Erythroblast (primary cell): ENCODE data around the gene AURKA.

ENCODE experiments used
- GATA1 ChIP-seq: IDR thresholded peaks from 2 replicates; pipeline ENCODE4 v1.6.1; 2011; ENCODE audit warnings: low read depth, mild to moderate bottlenecking, control low read depth, low read length, moderate library complexity
- POLR2A ChIP-seq: IDR thresholded peaks from 2 replicates; pipeline ENCODE4 v1.6.1; 2011; ENCODE audit warnings: mild to moderate bottlenecking, low read length

DNA sequence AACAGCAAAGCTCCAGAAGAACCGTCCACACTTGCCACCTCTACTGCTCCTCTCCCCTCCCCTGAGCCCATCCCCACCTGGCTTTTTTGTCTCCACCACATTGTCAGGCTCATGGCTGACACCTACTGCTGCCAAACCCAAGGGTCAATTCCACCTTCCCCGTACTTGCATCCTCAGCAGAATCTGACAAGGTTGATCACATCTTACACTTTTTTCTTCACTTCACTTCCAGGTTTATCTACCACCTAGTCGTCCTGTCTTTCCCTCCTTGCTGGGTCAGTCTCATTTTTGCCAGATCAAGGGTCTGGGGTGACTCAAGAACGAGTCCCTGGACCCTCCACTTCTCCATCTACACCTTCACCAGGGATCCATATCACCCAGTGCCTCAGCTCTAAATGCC lies 3.1 kb downstream of the AURKA start:
- TF ChIP-seq POLR2A: no peak
- TF ChIP-seq GATA1: no peak
